Effector CD8-positive, alpha-beta T cell (primary cell): ENCODE measurements around the gene CCDC116.
A peak's percentile ranks its signal among the peaks of the same experiment; 100 is the strongest.
"Not testable (repeated sequence)": the region's sequence is repeated elsewhere in the genome, so short reads cannot be mapped to it uniquely, and the experiment has no call there.

ENCODE experiments used
- DNase-seq: peaks from one replicate; lab custom pipeline; 2025; lab: John Stamatoyannopoulos, UW

The CCDC116 gene

DNA sequence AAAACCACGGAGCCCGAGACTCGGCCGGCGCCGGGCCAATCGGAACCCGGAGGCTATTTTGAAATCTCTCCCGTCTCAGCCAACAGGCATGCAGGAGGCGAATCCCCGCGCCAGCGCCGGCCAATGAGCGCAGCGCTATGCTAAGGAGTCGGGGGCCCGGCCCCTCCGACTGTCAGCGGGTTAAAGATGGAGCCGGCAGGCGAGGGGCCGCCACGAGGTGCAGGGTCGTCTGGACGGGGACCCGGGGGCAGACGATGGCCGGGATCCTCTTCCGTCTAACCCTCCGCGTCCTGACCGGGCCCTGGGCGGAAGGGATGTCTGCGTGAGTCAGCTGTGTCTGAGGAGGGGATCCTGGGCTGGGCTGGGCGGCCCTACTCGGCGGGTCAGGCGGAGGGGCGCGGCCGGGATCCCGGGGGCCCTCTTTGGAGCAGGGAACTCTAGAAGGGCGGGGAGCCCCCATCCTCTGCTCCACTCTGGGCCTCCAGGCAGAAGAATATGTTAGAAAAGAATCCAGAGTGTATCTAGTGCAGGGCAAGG, 19.5 kb downstream of the CCDC116 start:
- DNase-seq = peak; percentile 83

DNA sequence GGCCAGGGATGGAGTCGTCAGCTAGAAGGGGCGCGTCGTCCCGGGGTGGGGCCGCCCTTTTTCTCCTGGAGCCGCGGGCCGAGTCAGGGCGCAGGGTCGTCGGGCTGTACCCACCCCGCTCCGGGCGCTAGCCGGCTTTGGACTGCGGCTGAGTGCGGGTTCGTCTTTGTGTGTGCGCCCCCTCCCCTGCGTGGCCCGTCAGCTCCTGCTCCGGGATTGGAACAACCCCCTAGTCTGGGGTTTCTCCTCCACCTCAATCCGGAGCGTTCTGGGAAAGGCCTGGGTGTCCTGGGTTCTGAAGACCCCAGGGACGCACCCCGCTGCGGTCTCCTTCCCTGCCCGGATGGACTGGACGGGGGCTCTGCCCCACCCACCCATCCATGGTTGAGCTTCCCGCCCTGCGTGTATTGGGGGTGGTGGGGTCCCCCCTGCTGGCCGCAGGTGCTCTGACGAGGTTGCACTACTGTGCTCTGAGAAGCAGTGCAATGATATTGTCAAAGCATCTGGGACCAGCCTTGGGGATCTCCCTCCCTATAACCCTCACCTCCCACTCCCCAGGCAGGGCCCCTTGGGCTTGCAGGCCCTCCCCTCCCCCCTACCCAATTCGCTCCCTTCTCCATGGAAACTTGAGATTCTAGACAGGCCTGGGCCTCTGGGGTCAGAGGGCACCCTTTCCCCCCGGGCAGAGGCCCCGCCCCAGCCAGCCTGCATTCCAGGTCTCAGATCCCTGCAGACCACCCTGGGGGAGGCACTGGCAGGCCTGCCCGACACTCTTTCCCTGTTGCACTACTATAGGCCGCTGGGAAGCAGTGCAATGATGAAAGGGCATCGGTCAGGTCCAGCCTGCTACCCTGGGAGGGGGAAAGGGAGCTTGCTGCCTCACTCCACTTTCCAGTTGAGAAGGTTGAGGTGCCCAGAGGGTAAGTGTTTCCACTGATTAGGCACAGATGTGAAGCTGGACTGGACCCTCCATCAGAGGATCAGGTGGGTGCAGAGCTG, 20.3 kb downstream of the CCDC116 start:
- no peak for DNase-seq

- DNase-seq = no peak
Observed at GRCh38 chr22:21657020-21657359, 24.4 kb downstream of the CCDC116 start.

DNA sequence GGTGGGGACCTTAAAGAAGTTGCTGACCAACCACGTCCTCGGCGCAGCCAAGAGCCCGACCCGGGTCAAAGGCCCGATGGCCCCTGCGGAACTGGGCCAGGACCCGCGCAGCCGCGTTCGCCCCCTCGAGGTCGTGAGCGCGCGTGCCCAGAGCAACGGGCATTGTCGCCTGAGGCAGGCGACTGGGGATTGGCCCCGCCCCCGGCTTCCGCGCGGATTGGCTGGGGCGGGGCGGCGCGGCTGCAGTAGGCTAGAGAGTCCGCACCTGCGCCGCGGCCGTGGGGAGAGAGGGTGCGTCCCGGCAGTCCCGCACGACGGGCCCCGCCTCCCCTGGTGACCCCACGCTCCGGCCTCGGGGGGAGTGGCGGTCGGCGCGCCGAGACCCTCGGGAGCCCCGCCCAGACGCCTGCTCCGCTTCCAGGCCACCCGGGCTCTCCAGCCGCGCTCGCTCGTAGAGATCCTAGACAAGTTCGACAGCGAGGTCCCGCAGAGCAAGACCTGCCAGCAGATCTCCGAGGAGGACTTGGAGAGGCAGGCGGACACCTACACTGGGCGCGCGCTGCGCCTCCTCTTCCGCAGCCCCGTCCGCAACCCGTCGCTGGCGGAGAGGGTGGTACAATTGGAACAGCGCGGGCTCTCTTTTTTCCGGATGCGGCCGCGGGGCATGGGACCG, 24.9 kb downstream of the CCDC116 start:
- peak; percentile 76 for DNase-seq

- no peak for DNase-seq
Observed at GRCh38 chr22:21659864-21660525, 27.4 kb downstream of the CCDC116 start.

DNA sequence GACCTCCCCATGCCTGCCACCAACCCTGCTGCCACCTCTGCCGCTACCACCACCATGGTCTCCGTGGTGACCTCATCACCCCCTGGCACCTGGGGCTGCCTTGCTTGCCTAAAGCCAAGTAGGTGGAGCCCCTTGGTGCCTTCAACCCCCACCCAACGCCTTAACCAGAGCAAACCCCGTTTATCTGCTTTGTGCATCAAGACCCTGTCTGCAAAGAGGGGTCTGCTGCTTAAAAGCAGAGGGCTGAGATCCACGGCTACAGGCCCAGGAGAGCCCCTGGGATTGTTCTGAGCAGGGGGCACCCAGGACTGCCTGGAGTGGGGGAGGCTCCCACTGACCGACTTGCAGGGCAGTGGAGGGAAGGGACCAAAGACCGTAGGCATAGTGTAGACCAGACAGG, 28.3 kb downstream of the CCDC116 start:
- no peak for DNase-seq

DNA sequence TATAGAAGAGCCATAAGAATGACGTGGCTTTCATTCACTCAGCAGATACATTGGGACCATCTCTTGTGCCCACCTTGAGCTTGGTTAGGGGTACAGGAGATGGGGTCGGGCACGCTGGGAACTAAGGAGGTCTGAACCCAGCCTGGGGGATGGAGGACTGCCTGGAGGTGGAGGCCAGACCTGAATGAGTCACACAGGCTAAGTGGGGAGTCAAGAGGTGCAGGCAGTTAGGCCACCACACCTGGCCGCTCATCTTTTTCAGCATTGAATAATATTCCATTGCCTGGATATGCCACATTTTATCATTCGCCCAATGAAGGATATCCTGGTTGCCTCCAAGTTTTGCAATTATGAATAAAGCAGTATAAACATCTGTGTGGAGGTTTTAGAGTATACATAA, 29.4 kb downstream of the CCDC116 start:
- DNase-seq = no peak

GRCh38 chr22:21663738-21664137, 31.2 kb downstream of the CCDC116 start:
- DNase-seq = no peak

- no peak for DNase-seq
Observed at GRCh38 chr22:21665047-21665851, 32.7 kb downstream of the CCDC116 start.

DNA sequence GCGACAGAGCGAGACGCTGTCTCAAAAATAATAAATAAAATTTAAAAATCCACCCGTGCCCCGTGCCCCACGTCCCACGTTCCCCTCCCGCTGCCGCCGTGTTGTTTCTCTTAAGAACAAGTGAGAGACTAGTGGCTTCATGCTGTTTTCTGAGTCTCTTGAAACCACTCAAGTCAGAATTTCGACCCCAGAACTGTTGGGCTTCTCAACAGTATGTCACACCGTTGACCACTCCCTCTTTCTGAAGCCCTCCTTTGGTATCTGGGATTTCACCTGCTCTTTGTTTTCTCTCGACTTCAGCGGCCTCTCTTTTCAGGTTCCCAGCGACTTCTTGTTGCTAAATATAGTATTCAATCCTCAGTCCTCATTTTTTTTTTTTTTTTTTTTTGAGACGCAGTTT, 34.2 kb downstream of the CCDC116 start:
- no peak for DNase-seq

GRCh38 chr22:21669026-21669425, 36.5 kb downstream of the CCDC116 start:
- no peak for DNase-seq

DNA sequence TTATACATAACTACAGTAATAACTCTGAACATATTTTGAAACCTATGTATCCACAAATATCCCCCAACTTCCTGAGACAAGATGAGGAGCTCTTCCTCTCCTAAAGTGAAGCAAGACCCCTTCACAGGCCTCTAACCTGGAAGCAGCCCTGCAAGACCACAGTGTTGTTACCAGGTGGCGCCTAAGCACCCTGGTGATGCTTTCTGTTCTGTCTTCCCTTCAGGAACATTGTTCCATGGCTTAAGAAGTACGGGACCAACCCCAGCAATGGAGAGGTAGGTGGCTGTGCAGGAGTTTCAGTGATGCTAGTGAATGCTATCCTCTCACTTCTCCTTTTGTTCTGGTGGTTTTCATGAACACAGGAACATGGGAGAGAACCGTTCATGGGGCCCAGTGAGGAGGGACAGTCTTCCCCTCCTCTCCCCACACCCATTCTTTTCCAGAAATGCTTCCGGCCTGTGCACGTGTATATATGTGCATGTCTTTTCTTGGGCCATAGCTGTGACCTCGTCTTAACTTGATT, 39.6 kb downstream of the CCDC116 start:
- no peak for DNase-seq

DNA sequence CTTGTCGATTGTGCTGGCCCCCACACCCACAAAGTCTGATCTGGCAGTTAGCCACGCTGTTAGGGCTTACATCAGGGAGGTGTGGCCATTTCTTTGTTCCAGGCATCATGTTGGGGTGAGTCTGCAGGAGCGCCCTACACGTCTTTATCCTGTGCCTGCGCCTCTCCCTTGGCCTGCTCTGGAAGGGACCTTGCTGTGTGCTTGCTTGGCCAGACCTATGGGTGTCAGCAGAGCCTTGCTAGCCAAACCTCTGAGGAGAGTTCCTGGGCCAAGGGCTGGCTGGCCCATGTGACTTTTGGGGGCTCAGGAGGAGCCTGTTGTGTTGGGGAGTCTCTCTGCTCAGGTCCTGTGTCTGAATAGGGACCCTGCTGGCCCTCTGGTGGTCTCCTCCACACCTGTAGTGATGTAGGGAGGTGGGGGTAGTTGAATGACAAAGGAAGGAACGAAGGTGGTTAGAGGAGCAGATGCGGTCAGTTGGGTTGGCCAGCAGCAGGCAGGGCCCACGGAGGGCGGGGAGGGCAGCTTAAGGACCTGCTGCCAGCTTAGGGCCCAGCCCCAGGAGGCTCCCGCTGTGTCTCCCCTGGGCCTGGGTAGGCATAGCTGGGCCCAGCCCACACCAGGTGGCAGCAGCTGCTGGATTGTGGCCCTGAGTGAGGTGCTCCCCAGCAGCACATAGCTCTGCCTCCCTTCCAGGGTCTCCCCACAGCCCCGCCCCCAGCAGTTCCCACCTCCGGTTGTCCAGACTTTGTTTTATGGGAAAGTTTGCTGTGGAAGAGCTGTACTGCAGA, 41.2 kb downstream of the CCDC116 start:
- DNase-seq = no peak

DNA sequence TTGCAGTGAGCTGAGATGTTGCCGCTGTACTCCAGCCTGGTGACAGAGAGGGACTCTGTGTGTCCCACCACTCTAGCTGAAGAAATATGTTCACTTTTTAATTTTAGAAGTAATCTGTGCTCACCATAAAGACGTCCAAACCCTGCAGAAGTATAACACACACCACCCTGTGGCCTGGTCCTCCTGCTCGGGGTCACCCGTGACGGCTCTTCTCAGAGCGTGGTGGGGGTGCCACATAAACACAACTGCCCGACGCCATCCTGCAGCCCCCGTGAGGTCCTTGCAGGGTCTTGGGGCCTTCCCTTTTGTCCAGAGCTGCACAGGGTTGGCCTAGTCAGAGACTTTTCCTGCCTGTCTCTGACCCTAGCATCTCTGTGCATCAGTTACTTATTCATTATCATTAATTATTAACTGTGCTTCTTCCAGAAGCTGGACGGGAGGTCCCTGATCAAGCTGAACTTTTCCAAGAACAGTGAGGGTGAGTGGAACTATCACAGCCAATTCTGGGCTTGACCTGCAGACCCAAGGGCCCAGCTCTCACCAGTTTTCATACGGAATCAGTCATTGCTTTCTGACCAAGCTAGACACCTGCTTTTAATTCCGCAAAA, 42.2 kb downstream of the CCDC116 start:
- DNase-seq = no peak

DNA sequence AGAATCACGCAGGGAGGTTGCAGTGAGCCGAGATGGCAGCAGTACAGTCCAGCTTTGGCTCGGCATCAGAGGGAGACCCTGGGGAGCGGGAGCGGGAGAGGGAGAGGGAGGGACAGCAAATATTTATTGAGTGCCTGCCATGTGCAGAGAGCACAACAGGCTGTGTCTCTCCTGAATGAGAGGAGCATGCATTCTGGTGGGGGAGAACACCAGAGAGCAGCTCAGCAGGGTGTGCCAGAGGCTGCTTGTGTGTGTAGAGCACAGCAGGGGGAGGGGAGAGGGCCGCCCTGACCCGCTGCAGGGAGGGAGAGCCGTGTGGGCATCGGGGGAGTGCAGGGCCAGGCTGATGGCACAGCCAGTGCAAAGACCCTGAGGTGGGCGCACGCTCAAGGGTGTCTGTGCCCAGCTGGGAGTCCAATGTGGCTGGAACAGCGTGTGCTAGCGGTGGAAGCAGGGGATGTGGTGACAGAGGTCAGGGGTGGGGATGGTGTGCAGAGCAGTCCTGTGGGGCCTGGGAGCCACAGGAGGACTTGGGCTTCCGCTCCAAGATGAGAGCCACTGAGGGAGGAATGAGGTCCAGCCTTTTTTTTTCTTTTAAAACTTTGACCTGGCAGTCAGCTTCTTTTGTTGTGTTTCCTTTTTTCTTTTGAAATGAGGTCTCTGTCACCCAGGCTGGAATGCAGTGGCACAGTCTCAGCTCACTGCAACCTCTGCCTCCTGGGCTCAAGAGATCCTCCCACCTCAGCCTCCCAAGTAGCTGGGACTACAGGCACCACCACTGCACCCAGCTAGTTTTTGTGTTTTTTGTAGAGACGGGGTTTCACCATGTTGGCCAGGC, 45.3 kb downstream of the CCDC116 start:
- no peak for DNase-seq

DNA sequence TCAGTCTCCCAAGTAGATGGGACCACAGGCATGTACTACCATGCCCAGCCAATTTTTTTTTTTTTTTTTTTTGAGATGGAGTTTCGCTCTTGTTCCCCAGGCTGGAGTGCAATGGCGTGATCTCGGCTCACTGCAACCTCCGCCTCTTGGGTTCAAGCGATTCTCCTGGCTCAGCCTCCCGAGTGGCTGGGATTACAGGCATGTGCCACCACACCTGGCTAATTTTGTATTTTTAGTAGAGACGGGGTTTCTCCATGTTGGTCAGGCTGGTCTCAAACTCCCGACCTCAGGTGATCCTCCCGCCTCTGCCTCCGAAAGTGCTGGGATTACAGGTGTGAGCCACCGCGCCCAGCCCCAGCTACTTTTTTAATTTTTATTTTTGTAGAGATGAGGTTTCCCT, 46.3 kb downstream of the CCDC116 start:
- not testable (repeated sequence) for DNase-seq

- DNase-seq = no peak
Observed at GRCh38 chr22:21679383-21679782, 46.8 kb downstream of the CCDC116 start.

- no peak for DNase-seq
Observed at GRCh38 chr22:21680830-21681565, 48.4 kb downstream of the CCDC116 start.
